HCT116 (cell line): ENCODE data around the gene CACNB3. TPM values are rescaled to one million over a fixed set of nuclear protein-coding genes. Genes with fewer than 3 reads are reported as not detected.

Experiments used
- ATAC-seq: fragments of 200-7000 bp; cut with Tn5 transposase; 2 replicates; pipeline ENCODE4 v1.9.1; 2020; ENCODE audit warnings: mild to moderate bottlenecking, moderate library complexity
- BruUV-seq: library from RNA; stranded (reverse); fragments of 400-500 nt; replicated peaks from 2 replicates; lab custom pipeline; 2021; lab: Mats Ljungman, UMichigan
- CTCF ChIA-PET: fragments of 300-600 bp; sonication (Branson Sonifier 250); formaldehyde crosslinking; loops from one replicate; lab custom pipeline; 2021; ENCODE audit warnings: antibody characterized with exemption; lab: Charles Lee
- POLR2A ChIA-PET: fragments of 300-600, 350-600 bp; sonication (Branson Sonifier 250); formaldehyde crosslinking; loops from one replicate; lab custom pipeline; 2021; ENCODE audit warnings: antibody characterized with exemption; lab: Charles Lee
- RAD21 ChIA-PET, 2 experiments: fragments of 300-600 bp; sonication (Branson Sonifier 250); formaldehyde crosslinking; loops; one replicate each; lab custom pipeline; 2023; ENCODE audit warnings: low total read pairs in 2 of 2; ENCODE audit not compliant: uncharacterized antibody in 2 of 2, unreplicated experiment in 2 of 2, low non-redundant PET in 1 of 2; lab: Charles Lee
- DNase-seq: peaks from one replicate; pipeline ENCODE4 v3.0.0-alpha.2; 2010; ENCODE audit warnings: low read depth, low spot score
- H2AFZ ChIP-seq: fragments of 200-600 bp; shearing (Covaris generic), sonication (generic); 2 replicates; pipeline ENCODE4 v1.6.1; 2017; ENCODE audit warnings: low read depth, mixed run types, mixed read lengths, antibody characterized with exemption, low read length; ENCODE audit not compliant: poor library complexity, severe bottlenecking
- H3K27ac ChIP-seq: 2 replicates; pipeline ENCODE4 v1.5.1; 2012; ENCODE audit warnings: low read depth, low read length
- H3K27me3 ChIP-seq: fragments of 200-600 bp; sonication (generic); 2 replicates; pipeline ENCODE4 v1.6.1; 2016; ENCODE audit warnings: mixed run types, low read length, mixed read lengths; ENCODE audit not compliant: insufficient read depth
- H3K36me3 ChIP-seq, 2 experiments: fragments of 200-500 bp in 1 of 2; fragments of 200-600 bp in 1 of 2; sonication (Bioruptor generic) in 1 of 2; sonication (generic) in 1 of 2; 2 replicates each; pipeline versions ENCODE4 v1.5.1 to v1.6.1; 2014 to 2016; ENCODE audit warnings: low read length in 2 of 2, inconsistent platforms in 1 of 2, mixed read lengths in 1 of 2, mixed run types in 1 of 2; ENCODE audit not compliant: insufficient read depth in 2 of 2, control insufficient read depth in 1 of 2
- H3K4me1 ChIP-seq, 2 experiments: fragments of 200-600 bp in 1 of 2; sonication (generic) in 1 of 2; 2 replicates each; pipeline versions ENCODE4 v1.5.1 to v1.6.1; 2012 to 2017; ENCODE audit warnings: low read length in 2 of 2, inconsistent platforms in 1 of 2, mild to moderate bottlenecking in 1 of 2, mixed read lengths in 1 of 2, mixed run types in 1 of 2, moderate library complexity in 1 of 2; ENCODE audit not compliant: insufficient read depth in 2 of 2, control insufficient read depth in 1 of 2
- H3K4me2 ChIP-seq: fragments of 200-600 bp; sonication (generic); 2 replicates; pipeline ENCODE4 v1.6.1; 2017; ENCODE audit warnings: mixed run types, low read length, mixed read lengths
- H3K4me3 ChIP-seq, 2 experiments: fragments of 200-600 bp in 1 of 2; sonication (generic) in 1 of 2; replicated peaks in 1 of 2; 2 replicates each; pipeline ENCODE4 v1.5.1; 2011 to 2016; ENCODE audit warnings: low read length in 2 of 2, control low read depth in 1 of 2, low read depth in 1 of 2, mild to moderate bottlenecking in 1 of 2, mixed read lengths in 1 of 2, mixed run types in 1 of 2
- H3K79me2 ChIP-seq: fragments of 200-600 bp; sonication (generic); 2 replicates; pipeline ENCODE4 v1.6.1; 2017; ENCODE audit warnings: mild to moderate bottlenecking, mixed run types, low read length, moderate library complexity, mixed read lengths; ENCODE audit not compliant: insufficient read depth
- H3K9ac ChIP-seq: fragments of 200-600 bp; sonication (generic); 2 replicates; pipeline ENCODE4 v1.6.1; 2016; ENCODE audit warnings: low read length, mixed read lengths
- H3K9me2 ChIP-seq: fragments of 200-600 bp; sonication (generic), shearing (Covaris generic); 2 replicates; pipeline ENCODE4 v1.6.1; 2017; ENCODE audit warnings: mixed run types, mild to moderate bottlenecking, moderate library complexity; ENCODE audit not compliant: insufficient read depth
- H3K9me3 ChIP-seq, 2 experiments: fragments of 200-500 bp in 1 of 2; fragments of 200-600 bp in 1 of 2; sonication (Bioruptor generic) in 1 of 2; sonication (generic) in 1 of 2; 2 replicates each; pipeline ENCODE4 v1.6.1; 2014 to 2017; ENCODE audit warnings: low read length in 2 of 2, mixed read lengths in 2 of 2, inconsistent platforms in 1 of 2, low read depth in 1 of 2, mild to moderate bottlenecking in 1 of 2, mixed run types in 1 of 2, moderate library complexity in 1 of 2; ENCODE audit not compliant: control insufficient read depth in 1 of 2, insufficient read depth in 1 of 2
- H4K20me1 ChIP-seq: fragments of 200-600 bp; sonication (generic), shearing (Covaris generic); 2 replicates; pipeline ENCODE4 v1.6.1; 2017; ENCODE audit warnings: mixed run types, mild to moderate bottlenecking, moderate library complexity; ENCODE audit not compliant: insufficient read depth
- TCF7L2 ChIP-seq: IDR thresholded peaks from 2 replicates; pipeline ENCODE4 v1.7.0; 2011; ENCODE audit warnings: borderline replicate concordance, inconsistent platforms; ENCODE audit not compliant: insufficient read depth, insufficient read length; ENCODE audit errors: extremely low read depth
- intact Hi-C: fragments of 100-400 bp; cut with micrococcal nuclease; formaldehyde crosslinking; loops from 2 replicates; pipeline ENCODE4 v1.10.0; 2022
- total RNA-seq: library from RNA; stranded (reverse); gene quantifications from one replicate; pipeline ENCODE4 v1.2.1, GENCODE V29; 2021; ENCODE audit not compliant: unreplicated experiment
- TF ChIP-seq, protein P1 (sequence below), 3 experiments: fragments of 200-600 bp in 1 of 3; sonication (generic) in 1 of 3; IDR thresholded peaks in 2 of 3; conservative IDR thresholded peaks in 1 of 3; 2 replicates each; pipeline ENCODE4 v1.5.1; 2012 to 2017; ENCODE audit warnings: low read depth in 2 of 3, low read length in 2 of 3, antibody characterized with exemption in 1 of 3, borderline replicate concordance in 1 of 3, control low read depth in 1 of 3, mild to moderate bottlenecking in 1 of 3, mixed read lengths in 1 of 3, mixed run types in 1 of 3, moderate library complexity in 1 of 3; ENCODE audit not compliant: insufficient read depth in 1 of 3

CACNB3 gene
- total RNA-seq, 1 experiment from 2014 or later: 22.0 TPM

DNA sequence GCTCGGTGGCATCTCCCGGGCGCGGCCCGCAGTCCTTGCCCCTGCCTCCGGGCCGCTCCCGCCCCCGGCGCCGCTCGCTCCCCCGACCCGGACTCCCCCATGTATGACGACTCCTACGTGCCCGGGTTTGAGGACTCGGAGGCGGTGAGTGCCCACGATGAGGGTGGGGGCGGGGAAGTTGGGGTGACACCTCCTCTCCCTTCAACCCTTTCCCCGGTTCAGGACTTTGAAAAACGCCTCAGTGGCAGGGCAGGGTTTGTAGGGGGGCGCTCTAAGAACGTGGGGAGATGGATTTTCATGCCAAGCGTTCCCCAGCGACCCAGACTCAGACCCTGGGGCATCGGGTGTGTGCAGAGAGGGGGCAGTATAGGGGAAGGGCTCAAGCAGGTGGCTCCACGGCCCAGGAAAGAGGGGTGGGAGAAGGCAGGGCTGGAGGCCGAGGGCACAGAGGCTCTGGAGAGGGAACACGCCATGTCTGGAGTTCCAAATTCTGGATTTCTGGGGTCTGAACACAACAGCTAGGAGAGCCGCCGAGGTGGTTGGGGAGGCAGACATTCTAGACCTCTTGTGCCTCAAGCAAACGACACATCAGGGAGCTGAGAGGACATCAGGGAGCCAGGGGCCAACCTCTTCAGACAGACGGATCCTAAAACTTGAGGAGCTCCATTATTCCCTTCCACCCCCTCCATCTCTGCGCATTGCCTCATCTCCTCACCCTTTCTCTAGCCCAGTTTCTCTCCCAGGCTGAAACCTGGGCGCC, 715 bp downstream of the CACNB3 start:
- peak; percentile 15 for ATAC-seq
- Histone ChIP-seq H3K9ac (peak overlapping the region; percentile 37; the same call in 1 of the 2 replicates), H3K9me3 (no peaks in the 10 kb centered on the region), H4K20me1 (no peaks in the 10 kb centered on the region), H3K79me2 (no peaks in the 10 kb centered on the region), H3K4me2 (peak overlapping the region; percentile 76), H3K27ac (peak overlapping the region; percentile 30; the same call in 1 of the 2 replicates), H3K36me3 (peaks cover 0 to 6% of the 10 kb centered on the region in 2 experiments; a peak in 1 of 4 replicates), H3K9me2 (no peaks in the 10 kb centered on the region), H2AFZ (no peak overlapping the region), H3K27me3 (no peaks in the 10 kb centered on the region), H3K4me3 (peak overlapping the region; percentile 51 to 60), H3K4me1 (peaks cover 20 to 40% of the 10 kb centered on the region in 2 experiments)
- POLR2A ChIA-PET: interaction anchor here (1.4 kb wide), 1 partner anchor 13 kb away, joined by 3 read pairs; no protein-coding TSS in a partner anchor
- no TSS peak for BruUV-seq
- intact Hi-C loops: no loop called here
- CTCF ChIA-PET: interaction anchor here (1.0 to 1.9 kb wide), 2 partner anchors 66 to 169 kb away, joined by 3 to 5 read pairs; no protein-coding TSS in a partner anchor
- TF ChIP-seq TCF7L2: no peak
- TF ChIP-seq, protein P1, sequence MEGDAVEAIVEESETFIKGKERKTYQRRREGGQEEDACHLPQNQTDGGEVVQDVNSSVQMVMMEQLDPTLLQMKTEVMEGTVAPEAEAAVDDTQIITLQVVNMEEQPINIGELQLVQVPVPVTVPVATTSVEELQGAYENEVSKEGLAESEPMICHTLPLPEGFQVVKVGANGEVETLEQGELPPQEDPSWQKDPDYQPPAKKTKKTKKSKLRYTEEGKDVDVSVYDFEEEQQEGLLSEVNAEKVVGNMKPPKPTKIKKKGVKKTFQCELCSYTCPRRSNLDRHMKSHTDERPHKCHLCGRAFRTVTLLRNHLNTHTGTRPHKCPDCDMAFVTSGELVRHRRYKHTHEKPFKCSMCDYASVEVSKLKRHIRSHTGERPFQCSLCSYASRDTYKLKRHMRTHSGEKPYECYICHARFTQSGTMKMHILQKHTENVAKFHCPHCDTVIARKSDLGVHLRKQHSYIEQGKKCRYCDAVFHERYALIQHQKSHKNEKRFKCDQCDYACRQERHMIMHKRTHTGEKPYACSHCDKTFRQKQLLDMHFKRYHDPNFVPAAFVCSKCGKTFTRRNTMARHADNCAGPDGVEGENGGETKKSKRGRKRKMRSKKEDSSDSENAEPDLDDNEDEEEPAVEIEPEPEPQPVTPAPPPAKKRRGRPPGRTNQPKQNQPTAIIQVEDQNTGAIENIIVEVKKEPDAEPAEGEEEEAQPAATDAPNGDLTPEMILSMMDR (IDR thresholded peaks at IDR 0.05 in 2 of 3, conservative IDR thresholded peaks at IDR 0.05 in 1 of 3; ENCODE audit: borderline replicate concordance in 1 of 3, insufficient read depth in 1 of 3, low read depth in 2 of 3, low read length in 2 of 3): peak in 2 of 3 experiments; percentile 51 to 58; a peak in 3 of 6 replicates
- RAD21 ChIA-PET: no interaction called here
- no peak for DNase-seq
